K562 (cell line): ENCODE results near the gene ALK. TPM values are rescaled to one million over a fixed set of nuclear protein-coding genes. Genes with fewer than 3 reads are reported as not detected.

ENCODE experiments used
- ATAC-seq: fragments of 200-7000 bp; cut with Tn5 transposase; 3 replicates; pipeline ENCODE4 v1.9.1; 2020; ENCODE audit warnings: moderate library complexity
- BruUV-seq: library from RNA; stranded (reverse); fragments of 400-500 nt; replicated peaks from 2 replicates; lab custom pipeline; 2021; lab: Mats Ljungman, UMichigan
- CTCF ChIA-PET: fragments of 300-600 bp; formaldehyde crosslinking; extraction: SDS; loops from one replicate; lab custom pipeline; 2021; ENCODE audit warnings: low intra/inter-chr PET ratio; lab: Yijun Ruan, JAX
- POLR2A ChIA-PET: fragments of 300-600, 350-650 bp; sonication (Branson Sonifier 250); formaldehyde crosslinking; extraction: SDS; loops from one replicate; lab custom pipeline; 2021; ENCODE audit warnings: antibody characterized with exemption, inconsistent platforms; lab: Yijun Ruan, JAX
- DNase-seq, 4 experiments: peaks; one replicate each; pipeline versions ENCODE4 v3.0.0 to v3.0.0-alpha.2; 2011 to 2018; ENCODE audit warnings: low spot score in 3 of 4, mixed read lengths in 3 of 4; ENCODE audit errors: extremely low read depth in 1 of 4
- FAIRE-seq: peaks from 2 replicates; lab custom pipeline; 2011; peaks lifted over from hg19 to GRCh38; lab: Jason Lieb, UNC
- H2AFZ ChIP-seq: 2 replicates; pipeline ENCODE4 v1.6.0; 2011; ENCODE audit warnings: low read depth, low read length, control low read depth, inconsistent platforms
- H3K27ac ChIP-seq: fragments of 200-600 bp; 3 replicates; pipeline ENCODE4 v1.8.0; 2011; ENCODE audit warnings: low read depth, mild to moderate bottlenecking, control low read depth, inconsistent platforms, low read length, moderate library complexity, mixed read lengths; ENCODE audit errors: extremely low read depth
- H3K27me3 ChIP-seq, 2 experiments: fragments of 300-600 bp in 1 of 2; 2 replicates in 1 of 2; 3 replicates in 1 of 2; pipeline versions ENCODE4 v1.6.0 to v1.8.0; 2011; ENCODE audit warnings: inconsistent platforms in 2 of 2, low read length in 2 of 2, mild to moderate bottlenecking in 1 of 2, mixed read lengths in 1 of 2, moderate library complexity in 1 of 2; ENCODE audit not compliant: control insufficient read depth in 2 of 2, insufficient read depth in 2 of 2
- H3K36me3 ChIP-seq: fragments of 300-600 bp; 3 replicates; pipeline ENCODE4 v1.8.0; 2011; ENCODE audit warnings: mild to moderate bottlenecking, low read length, inconsistent platforms; ENCODE audit not compliant: control insufficient read depth, insufficient read depth
- H3K4me1 ChIP-seq, 2 experiments: fragments of 200-600 bp in 1 of 2; replicated peaks in 1 of 2; 2 replicates in 1 of 2; 3 replicates in 1 of 2; pipeline versions ENCODE4 v1.5.1 to v1.8.0; 2011; ENCODE audit warnings: inconsistent platforms in 2 of 2, low read length in 2 of 2, mild to moderate bottlenecking in 1 of 2, mixed read lengths in 1 of 2, moderate library complexity in 1 of 2; ENCODE audit not compliant: control insufficient read depth in 2 of 2, insufficient read depth in 2 of 2
- H3K4me2 ChIP-seq: 2 replicates; pipeline ENCODE4 v1.6.1; 2011; ENCODE audit warnings: low read length, control low read depth, inconsistent platforms, mixed read lengths; ENCODE audit not compliant: insufficient read depth
- H3K4me3 ChIP-seq: fragments of 200-600 bp; sonication (generic), shearing (Covaris generic); 2 replicates; pipeline ENCODE4 v1.5.1; 2016; ENCODE audit warnings: control low read depth, inconsistent platforms
- H3K79me2 ChIP-seq: fragments of 200-600 bp; 3 replicates; pipeline ENCODE4 v1.8.0; 2011; ENCODE audit warnings: low read length, inconsistent platforms; ENCODE audit not compliant: control insufficient read depth, insufficient read depth
- H3K9ac ChIP-seq, 2 experiments: 2 replicates each; pipeline versions ENCODE4 v1.6.0 to v1.6.1; 2011; ENCODE audit warnings: low read depth in 2 of 2, low read length in 2 of 2, control low read depth in 1 of 2, inconsistent platforms in 1 of 2, mild to moderate bottlenecking in 1 of 2, mixed read lengths in 1 of 2; ENCODE audit not compliant: insufficient read depth in 1 of 2
- H3K9me1 ChIP-seq: one replicate; pipeline ENCODE4 v1.6.0; 2011; ENCODE audit warnings: inconsistent platforms, mild to moderate bottlenecking, low read length, moderate library complexity; ENCODE audit not compliant: control insufficient read depth, insufficient read depth
- H3K9me3 ChIP-seq: replicated peaks from 2 replicates; pipeline ENCODE4 v1.5.1; 2011; ENCODE audit warnings: low read depth, low read length, inconsistent platforms; ENCODE audit not compliant: control insufficient read depth, insufficient read depth
- H4K20me1 ChIP-seq: replicated peaks from 2 replicates; pipeline ENCODE4 v1.6.1; 2011; ENCODE audit warnings: low read length, inconsistent platforms, mixed read lengths; ENCODE audit not compliant: control insufficient read depth, insufficient read depth
- ARID1B ChIP-seq: fragments of 450-650 bp; IDR thresholded peaks from 2 replicates; pipeline ENCODE4 v1.6.1; 2016; ENCODE audit warnings: antibody characterized with exemption, mild to moderate bottlenecking, inconsistent platforms
- EGR1 ChIP-seq: fragments of 450-650 bp; conservative IDR thresholded peaks from 2 replicates; pipeline ENCODE4 v1.6.1; 2017; ENCODE audit warnings: mild to moderate bottlenecking
- EZH2 ChIP-seq: IDR thresholded peaks from 2 replicates; pipeline ENCODE4 v1.6.1; 2012; ENCODE audit warnings: low read depth, mild to moderate bottlenecking, inconsistent platforms, low read length, borderline replicate concordance
- FOXA3 ChIP-seq, 2 experiments: fragments of 450-650 bp in 1 of 2; sonication (generic) in 1 of 2; formaldehyde crosslinking; IDR thresholded peaks in 1 of 2; conservative IDR thresholded peaks in 1 of 2; 2 replicates each; pipeline versions ENCODE4 v1.4.0 to v1.8.0; 2020 to 2022; ENCODE audit warnings: mild to moderate bottlenecking in 2 of 2, missing genetic modification reagents in 1 of 2
- KLF6 ChIP-seq: fragments of 250-450 bp; sonication (Bioruptor Pico); IDR thresholded peaks from 2 replicates; pipeline ENCODE4 v1.4.0; 2020; ENCODE audit warnings: mild to moderate bottlenecking, moderate library complexity, borderline replicate concordance
- MEIS2 ChIP-seq: fragments of 450-650 bp; IDR thresholded peaks from 2 replicates; pipeline ENCODE4 v1.6.1; 2014; ENCODE audit warnings: mild to moderate bottlenecking; ENCODE audit not compliant: partially characterized antibody
- NELFE ChIP-seq: IDR thresholded peaks from 2 replicates; pipeline ENCODE4 v1.6.1; 2011; ENCODE audit warnings: mild to moderate bottlenecking; ENCODE audit not compliant: insufficient read depth, insufficient read length
- NR4A1 ChIP-seq, 2 experiments: fragments of 250-450 bp in 1 of 2; fragments of 450-650 bp in 1 of 2; sonication (Bioruptor Pico) in 1 of 2; IDR thresholded peaks; 2 replicates each; pipeline versions ENCODE4 v1.4.0 to v1.6.1; 2016 to 2020; ENCODE audit warnings: mild to moderate bottlenecking in 2 of 2, missing compliant biosample characterization in 1 of 2, missing genetic modification characterization in 1 of 2, moderate library complexity in 1 of 2
- PCBP1 ChIP-seq: fragments of 200-400 bp; formaldehyde crosslinking; IDR thresholded peaks from 2 replicates; pipeline ENCODE4 v1.6.1; 2018; ENCODE audit warnings: mild to moderate bottlenecking, low read depth, low read length; ENCODE audit not compliant: poor library complexity, severe bottlenecking
- PTTG1 ChIP-seq: fragments of 450-650 bp; IDR thresholded peaks from 2 replicates; pipeline ENCODE4 v1.6.1; 2016; ENCODE audit warnings: low read depth, mild to moderate bottlenecking, missing genetic modification characterization, missing compliant biosample characterization
- STAT5A ChIP-seq: IDR thresholded peaks from 2 replicates; pipeline ENCODE4 v1.6.1; 2012; ENCODE audit warnings: low read length, inconsistent platforms, borderline replicate concordance
- XRCC3 ChIP-seq: fragments of 450-650 bp; IDR thresholded peaks from 2 replicates; pipeline ENCODE4 v1.6.1; 2017; ENCODE audit warnings: mild to moderate bottlenecking, moderate library complexity
- ZNF217 ChIP-seq: sonication (generic); formaldehyde crosslinking; IDR thresholded peaks from 2 replicates; pipeline ENCODE4 v1.8.0; 2022; ENCODE audit warnings: mild to moderate bottlenecking, missing genetic modification reagents
- ZNF239 ChIP-seq: fragments of 250-450 bp; sonication (Bioruptor Pico); IDR thresholded peaks from 2 replicates; pipeline ENCODE4 v1.4.0; 2020; ENCODE audit warnings: mild to moderate bottlenecking
- ZNF583 ChIP-seq: fragments of 250-450 bp; sonication (Bioruptor Pico); IDR thresholded peaks from 2 replicates; pipeline ENCODE4 v1.4.0; 2020
- WGBS: fragments of 100-300 bp; shearing (Covaris generic); methylation state at CpG from one replicate; pipeline ENCODE4 v1.1.6; 2016; ENCODE audit warnings: low coverage, mixed read lengths; ENCODE audit not compliant: insufficient coverage; ENCODE audit errors: missing lambda C conversion rate; 5-methylcytosine and 5-hydroxymethylcytosine counted together
- in situ Hi-C: fragments of 300-500 bp; cut with MboI; formaldehyde crosslinking; loops from 4 replicates; pipeline ENCODE4 v1.15.0; 2018; ENCODE audit warnings: inconsistent platforms, mixed read lengths
- intact Hi-C: fragments of 100-400 bp; cut with micrococcal nuclease; formaldehyde crosslinking; loops from 2 replicates; pipeline ENCODE4 v1.14.2; 2022
- polyA plus RNA-seq, 8 experiments: library from polyadenylated mRNA; depleted of rRNA in 4 of 8; stranded (reverse) in 5 of 8; unstranded in 3 of 8; fragments of >200 nt; fragmentation: Nextera tagmentation in 2 of 8; fragmentation: Illumina TruSeq in 1 of 8; extraction: Ambion mirVana in 2 of 8; extraction: Trizol in 1 of 8; gene quantifications; 2 replicates each; pipeline versions ENCODE4 v1.2.1 to v1.2.3, GENCODE V29; 2011 to 2014; ENCODE audit warnings: inconsistent platforms in 1 of 8, missing spikeins in 1 of 8
- total RNA-seq, 7 experiments: library from RNA; depleted of rRNA in 6 of 7; stranded (reverse); fragments of >200 nt in 6 of 7; fragmentation: Illumina TruSeq in 2 of 7; extraction: Trizol in 2 of 7; gene quantifications; 2 replicates each; pipeline versions ENCODE4 v1.2.1 to v1.2.3, GENCODE V29; 2011 to 2021; ENCODE audit warnings: low replicate concordance in 1 of 7
- TF ChIP-seq, protein P1 (sequence below): fragments of 250-450 bp; sonication (Bioruptor Pico); IDR thresholded peaks from 2 replicates; pipeline ENCODE4 v1.4.0; 2020
- TF ChIP-seq, protein P2 (sequence below), 2 experiments: IDR thresholded peaks in 1 of 2; conservative IDR thresholded peaks in 1 of 2; 2 replicates each; pipeline ENCODE4 v1.6.1; 2016; ENCODE audit warnings: low read depth in 2 of 2, mild to moderate bottlenecking in 1 of 2, missing compliant biosample characterization in 1 of 2, missing genetic modification characterization in 1 of 2, moderate library complexity in 1 of 2
- TF ChIP-seq, protein P3 (sequence below): fragments of 450-650 bp; IDR thresholded peaks from 2 replicates; pipeline ENCODE4 v1.6.1; 2017; ENCODE audit warnings: mild to moderate bottlenecking, moderate library complexity

Gene ALK
- total and polyA plus RNA-seq, 9 of the 15 experiments (the other 6 are each of a cell fraction or from before 2014, with no cell fraction given): not detected

DNA sequence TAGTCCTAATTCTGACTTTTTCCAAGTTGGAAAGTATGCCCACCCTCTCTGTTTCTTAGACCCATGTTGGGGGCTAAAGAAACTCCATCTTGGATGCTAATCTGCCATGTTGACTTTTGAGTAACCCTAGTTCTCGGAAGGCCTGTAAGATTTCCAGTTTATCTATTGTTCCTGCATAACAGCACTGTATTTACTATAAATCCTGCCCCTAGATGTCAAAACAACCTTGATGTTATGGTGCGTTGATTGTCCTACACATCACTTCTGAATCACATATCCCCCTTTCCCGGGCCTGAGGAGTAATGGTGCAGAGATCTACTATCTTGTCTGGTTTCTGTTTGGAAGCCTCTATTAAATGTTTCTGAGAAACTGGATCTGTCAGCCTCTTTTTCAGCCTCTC, 116.7 kb downstream of the ALK start:
- intact Hi-C loops: no loop called here
- no peak for FAIRE-seq
- CTCF ChIA-PET: no interaction called here

More for the DNA sequence above, 116.7 kb downstream of the ALK start:
- H3K36me3 ChIP-seq: no peaks in the 10 kb centered on the region
- no peaks in the 10 kb centered on the region for H4K20me1 ChIP-seq
- WGBS: 0% methylated on average over 3 of the region's 3 CpGs
- H3K9ac ChIP-seq: no peak overlapping the region
- POLR2A ChIA-PET: no interaction called here
- ATAC-seq (no peak), DNase-seq (no peak)
- H3K27me3 ChIP-seq: no peaks in the 10 kb centered on the region; a peak in 2 of 5 replicates
- in situ Hi-C loops: no loop called here
- H3K9me1 ChIP-seq: peaks cover 6% of the 10 kb centered on the region
- H3K27ac ChIP-seq: no peak overlapping the region
- no peaks in the 10 kb centered on the region for H3K9me3 ChIP-seq
- no peaks in the 10 kb centered on the region for H3K4me1 ChIP-seq
- H3K4me2 ChIP-seq: no peak overlapping the region
- TF ChIP-seq STAT5A: peak; percentile 17; the same call in 1 of the 2 replicates
- TF ChIP-seq XRCC3: no peak
- peak; percentile 57 for TF ChIP-seq MEIS2
- no peak for TF ChIP-seq EZH2
- TF ChIP-seq NELFE: no peak
- no peak for TF ChIP-seq NR4A1 (CRISPR knock-in tag; IDR thresholded peaks at IDR 0.05)
- 0 out of 2 replicates have a peak, but pooled peaks have one; percentile 24 for TF ChIP-seq NR4A1 (tag; IDR thresholded peaks at IDR 0.05)
- peak; percentile 19; the same call in 1 of the 2 replicates for TF ChIP-seq ZNF239
- TF ChIP-seq ZNF583: 0 out of 2 replicates have a peak, but pooled peaks have one; percentile 13
- no peak for TF ChIP-seq PCBP1
- TF ChIP-seq KLF6 (CRISPR knock-in tag): peak; percentile 49; the same call in 1 of the 2 replicates
- TF ChIP-seq, protein P1, sequence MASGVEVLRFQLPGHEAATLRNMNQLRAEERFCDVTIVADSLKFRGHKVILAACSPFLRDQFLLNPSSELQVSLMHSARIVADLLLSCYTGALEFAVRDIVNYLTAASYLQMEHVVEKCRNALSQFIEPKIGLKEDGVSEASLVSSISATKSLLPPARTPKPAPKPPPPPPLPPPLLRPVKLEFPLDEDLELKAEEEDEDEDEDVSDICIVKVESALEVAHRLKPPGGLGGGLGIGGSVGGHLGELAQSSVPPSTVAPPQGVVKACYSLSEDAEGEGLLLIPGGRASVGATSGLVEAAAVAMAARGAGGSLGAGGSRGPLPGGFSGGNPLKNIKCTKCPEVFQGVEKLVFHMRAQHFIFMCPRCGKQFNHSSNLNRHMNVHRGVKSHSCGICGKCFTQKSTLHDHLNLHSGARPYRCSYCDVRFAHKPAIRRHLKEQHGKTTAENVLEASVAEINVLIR: 0 out of 2 replicates have a peak, but pooled peaks have one; percentile 17
- TF ChIP-seq ARID1B: 0 out of 2 replicates have a peak, but pooled peaks have one; percentile 18
- TF ChIP-seq EGR1: no peak
- no peak for TF ChIP-seq PTTG1 (tag)
- 0 out of 4 replicates have a peak, but pooled peaks of 1 of the 2 experiments have one; percentile 29 for TF ChIP-seq FOXA3 (CRISPR knock-in tag; conservative IDR thresholded peaks at IDR 0.05 in 1 of 2, IDR thresholded peaks at IDR 0.05 in 1 of 2)
- TF ChIP-seq, protein P2, sequence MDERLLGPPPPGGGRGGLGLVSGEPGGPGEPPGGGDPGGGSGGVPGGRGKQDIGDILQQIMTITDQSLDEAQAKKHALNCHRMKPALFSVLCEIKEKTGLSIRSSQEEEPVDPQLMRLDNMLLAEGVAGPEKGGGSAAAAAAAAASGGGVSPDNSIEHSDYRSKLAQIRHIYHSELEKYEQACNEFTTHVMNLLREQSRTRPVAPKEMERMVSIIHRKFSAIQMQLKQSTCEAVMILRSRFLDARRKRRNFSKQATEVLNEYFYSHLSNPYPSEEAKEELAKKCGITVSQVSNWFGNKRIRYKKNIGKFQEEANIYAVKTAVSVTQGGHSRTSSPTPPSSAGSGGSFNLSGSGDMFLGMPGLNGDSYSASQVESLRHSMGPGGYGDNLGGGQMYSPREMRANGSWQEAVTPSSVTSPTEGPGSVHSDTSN (CRISPR knock-in tag; IDR thresholded peaks at IDR 0.05; ENCODE audit: low read depth): no peak
- TF ChIP-seq, protein P2 (tag; conservative IDR thresholded peaks at IDR 0.05; ENCODE audit: low read depth): peak; percentile 50
- TF ChIP-seq, protein P3, sequence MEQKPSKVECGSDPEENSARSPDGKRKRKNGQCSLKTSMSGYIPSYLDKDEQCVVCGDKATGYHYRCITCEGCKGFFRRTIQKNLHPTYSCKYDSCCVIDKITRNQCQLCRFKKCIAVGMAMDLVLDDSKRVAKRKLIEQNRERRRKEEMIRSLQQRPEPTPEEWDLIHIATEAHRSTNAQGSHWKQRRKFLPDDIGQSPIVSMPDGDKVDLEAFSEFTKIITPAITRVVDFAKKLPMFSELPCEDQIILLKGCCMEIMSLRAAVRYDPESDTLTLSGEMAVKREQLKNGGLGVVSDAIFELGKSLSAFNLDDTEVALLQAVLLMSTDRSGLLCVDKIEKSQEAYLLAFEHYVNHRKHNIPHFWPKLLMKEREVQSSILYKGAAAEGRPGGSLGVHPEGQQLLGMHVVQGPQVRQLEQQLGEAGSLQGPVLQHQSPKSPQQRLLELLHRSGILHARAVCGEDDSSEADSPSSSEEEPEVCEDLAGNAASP: no peak
- TF ChIP-seq ZNF217 (CRISPR knock-in tag): no peak
- H2AFZ ChIP-seq: no peak overlapping the region
- BruUV-seq: no TSS peak
- H3K4me3 ChIP-seq: no peak overlapping the region
- H3K79me2 ChIP-seq: no peaks in the 10 kb centered on the region
